Measurements from ENCODE around the gene TMEM41A. TPM values are rescaled to one million over a fixed set of nuclear protein-coding genes. Genes with fewer than 3 reads are reported as not detected.
"Not testable (repeated sequence)": the region's sequence is repeated elsewhere in the genome, so short reads cannot be mapped to it uniquely, and the experiment has no call there.

TMEM41A gene
- total RNA-seq, 2 experiments from 2014 or later = 19.6 to 21.6 TPM

GRCh38 chr3:185460719-185461350, 38.0 kb downstream of the TMEM41A start:
- no peak overlapping the region for H3K4me3 Mint-ChIP-seq

GRCh38 chr3:185460309-185460708, 38.5 kb downstream of the TMEM41A start:
- Mint-ChIP-seq H3K27me3 (no peaks in the 10 kb centered on the region), H3K9me3 (ENCODE audit: low read depth) (no peaks in the 10 kb centered on the region), H3K36me3 (ENCODE audit: low read depth) (no peaks in the 10 kb centered on the region), H3K4me1 (no peaks in the 10 kb centered on the region), H3K4me3 (no peak overlapping the region), H3K27ac (no peak overlapping the region)
- CTCF ChIA-PET = interaction anchor here (1.7 to 2.6 kb wide), 2 partner anchors 99 to 115 kb away, joined by 10 to 11 read pairs; no protein-coding TSS in a partner anchor
- intact Hi-C loops (cut with DNase I, micrococcal nuclease) = loop anchor here in 1 of 2 experiments (5.0 kb wide), 1 partner anchor 97 kb away; no protein-coding TSS in a partner anchor
- DNase-seq (no peak), ATAC-seq (no peak)
- POLR2A ChIA-PET = interaction anchor here (0.7 kb wide), 1 partner anchor 277 kb away, joined by 3 read pairs; no protein-coding TSS in a partner anchor

More at GRCh38 chr3:185460719-185461350, 38.0 kb downstream of the TMEM41A start:
- Mint-ChIP-seq H3K27me3 (no peaks in the 10 kb centered on the region), H3K27ac (no peak overlapping the region), H3K4me1 (no peaks in the 10 kb centered on the region), H3K9me3 (ENCODE audit: low read depth) (no peaks in the 10 kb centered on the region), H3K36me3 (ENCODE audit: low read depth) (no peaks in the 10 kb centered on the region)
- ChIA-PET POLR2A (interaction anchor here (0.7 kb wide), 1 partner anchor 276 kb away, joined by 3 read pairs; no protein-coding TSS in a partner anchor), CTCF (interaction anchor here (0.6 to 2.6 kb wide), 5 partner anchors 96 to 1351 kb away, joined by 3 to 11 read pairs (median 3); no protein-coding TSS in a partner anchor)
- intact Hi-C loops (cut with DNase I, micrococcal nuclease) = loop anchor here in 1 of 2 experiments (5.0 kb wide), 1 partner anchor 96 kb away; no protein-coding TSS in a partner anchor
- no peak for DNase-seq
- no peak for ATAC-seq

- Mint-ChIP-seq H3K27ac (no peak overlapping the region), H3K4me1 (no peaks in the 10 kb centered on the region), H3K9me3 (ENCODE audit: low read depth) (no peaks in the 10 kb centered on the region), H3K27me3 (no peaks in the 10 kb centered on the region), H3K4me3 (no peak overlapping the region), H3K36me3 (ENCODE audit: low read depth) (no peaks in the 10 kb centered on the region)
- ATAC-seq (no peak), DNase-seq (no peak)
- POLR2A ChIA-PET = no interaction called here
- intact Hi-C loops (cut with DNase I, micrococcal nuclease) = no loop called here
- CTCF ChIA-PET = interaction anchor here (1.1 kb wide), 1 partner anchor 203 kb away, joined by 3 read pairs; no protein-coding TSS in a partner anchor
Observed at GRCh38 chr3:185457376-185457775, 41.5 kb downstream of the TMEM41A start.

GRCh38 chr3:185451432-185451831, 47.4 kb downstream of the TMEM41A start:
- DNase-seq; POLR2A ChIA-PET; H3K9me3 Mint-ChIP-seq (ENCODE audit: low read depth); H3K36me3 Mint-ChIP-seq (ENCODE audit: low read depth); H3K27me3 Mint-ChIP-seq; ATAC-seq; H3K27ac Mint-ChIP-seq; intact Hi-C loops (cut with DNase I, micrococcal nuclease); H3K4me3 Mint-ChIP-seq; H3K4me1 Mint-ChIP-seq: not testable (repeated sequence)
- CTCF ChIA-PET = interaction anchor here (0.8 to 1.0 kb wide), 2 partner anchors 10 to 1179 kb away, joined by 3 to 4 read pairs; no protein-coding TSS in a partner anchor

- ChIA-PET POLR2A (no interaction called here), CTCF (no interaction called here)
- no peaks in the 10 kb centered on the region for H3K9me3 Mint-ChIP-seq (ENCODE audit: low read depth)
- H3K4me3 Mint-ChIP-seq = no peak overlapping the region
- ATAC-seq (no peak), DNase-seq (no peak)
- no peaks in the 10 kb centered on the region for H3K27me3 Mint-ChIP-seq
- no peaks in the 10 kb centered on the region for H3K4me1 Mint-ChIP-seq
- H3K27ac Mint-ChIP-seq = no peak overlapping the region
- intact Hi-C loops (cut with DNase I, micrococcal nuclease) = no loop called here
- no peaks in the 10 kb centered on the region for H3K36me3 Mint-ChIP-seq (ENCODE audit: low read depth)
Observed at GRCh38 chr3:185448107-185448506, 50.7 kb downstream of the TMEM41A start.

- intact Hi-C loops (cut with DNase I, micrococcal nuclease) = no loop called here
- no peaks in the 10 kb centered on the region for H3K4me1 Mint-ChIP-seq
- no peaks in the 10 kb centered on the region for H3K9me3 Mint-ChIP-seq (ENCODE audit: low read depth)
- POLR2A ChIA-PET = no interaction called here
- H3K4me3 Mint-ChIP-seq = no peak overlapping the region
- CTCF ChIA-PET = no interaction called here
- ATAC-seq (no peak), DNase-seq (no peak)
- H3K27me3 Mint-ChIP-seq = peaks cover 2% of the 10 kb centered on the region
- no peaks in the 10 kb centered on the region for H3K36me3 Mint-ChIP-seq (ENCODE audit: low read depth)
- H3K27ac Mint-ChIP-seq = no peak overlapping the region
Observed at GRCh38 chr3:185444329-185444728, 54.5 kb downstream of the TMEM41A start.

- DNase-seq (no peak), ATAC-seq (no peak)
- peaks cover 2% of the 10 kb centered on the region for H3K27me3 Mint-ChIP-seq
- ChIA-PET CTCF (no interaction called here), POLR2A (no interaction called here)
- H3K36me3 Mint-ChIP-seq (ENCODE audit: low read depth) = no peaks in the 10 kb centered on the region
- no peak overlapping the region for H3K4me3 Mint-ChIP-seq
- H3K27ac Mint-ChIP-seq = no peak overlapping the region
- no peaks in the 10 kb centered on the region for H3K4me1 Mint-ChIP-seq
- intact Hi-C loops (cut with DNase I, micrococcal nuclease) = no loop called here
- H3K9me3 Mint-ChIP-seq (ENCODE audit: low read depth) = no peaks in the 10 kb centered on the region
Observed at GRCh38 chr3:185442031-185442430, 56.8 kb downstream of the TMEM41A start.

GRCh38 chr3:185439745-185440466, 58.9 kb downstream of the TMEM41A start:
- DNase-seq (no peak), ATAC-seq (no peak)
- ChIA-PET POLR2A (interaction anchor here (0.6 kb wide), 1 partner anchor 102 kb away, joined by 3 read pairs; no protein-coding TSS in a partner anchor), CTCF (interaction anchor here (1.3 kb wide), 1 partner anchor 10 kb away, joined by 3 read pairs; no protein-coding TSS in a partner anchor)
- Mint-ChIP-seq H3K4me3 (no peak overlapping the region), H3K9me3 (ENCODE audit: low read depth) (no peaks in the 10 kb centered on the region), H3K4me1 (no peaks in the 10 kb centered on the region), H3K27me3 (peaks cover 2% of the 10 kb centered on the region), H3K27ac (no peak overlapping the region), H3K36me3 (ENCODE audit: low read depth) (no peaks in the 10 kb centered on the region)
- intact Hi-C loops (cut with DNase I, micrococcal nuclease) = no loop called here

Other genes starting within 250 kb of the TMEM41A start
- gene EHHADH, start 245.0 kb downstream of the TMEM41A start, total RNA-seq = 1 to 10 TPM; 2.7 to 3.3 TPM
- gene MAP3K13, start 135.9 kb downstream of the TMEM41A start, total RNA-seq = 10 to 100 TPM; 14.3 to 17.6 TPM
- gene LIPH, start 53.6 kb upstream of the TMEM41A start, total RNA-seq = not detected
- gene SENP2, start 87.3 kb upstream of the TMEM41A start, total RNA-seq = 10 to 100 TPM; 23.2 to 24.6 TPM

Measured in activated CD4-positive, alpha-beta T cell treated with anti-CD3 and anti-CD28 coated beads for 36 hours (primary cell).